AG08395 (cell line): ENCODE results near the gene WDR64.
"Not testable (repeated sequence)": the region's sequence is repeated elsewhere in the genome, so short reads cannot be mapped to it uniquely, and the experiment has no call there.

ENCODE experiments used
- DNase-seq: peaks from one replicate; pipeline ENCODE4 v3.0.0; 2012; ENCODE audit warnings: mixed read lengths, low spot score

Gene WDR64

GRCh38 chr1:241658081-241658793, 6.2 kb downstream of the WDR64 start:
- no peak for DNase-seq

GRCh38 chr1:241659016-241659415, 6.9 kb downstream of the WDR64 start:
- DNase-seq, result not testable (repeated sequence)

GRCh38 chr1:241660424-241660972, 8.4 kb downstream of the WDR64 start:
- no peak for DNase-seq

GRCh38 chr1:241666419-241666818, 14.3 kb downstream of the WDR64 start:
- DNase-seq, result no peak

GRCh38 chr1:241672301-241672700, 20.2 kb downstream of the WDR64 start:
- DNase-seq, result no peak

- DNase-seq, result no peak
These were observed 22.8 kb downstream of the WDR64 start for GRCh38 chr1:241674805-241675384.

- DNase-seq, result no peak
These were observed 23.9 kb downstream of the WDR64 start for GRCh38 chr1:241675983-241676382.

- no peak for DNase-seq
These were observed 25.1 kb downstream of the WDR64 start for GRCh38 chr1:241677201-241677600.

GRCh38 chr1:241678536-241678935, 26.5 kb downstream of the WDR64 start:
- no peak for DNase-seq

GRCh38 chr1:241679404-241679803, 27.3 kb downstream of the WDR64 start:
- DNase-seq, result no peak

- DNase-seq, result no peak
These were observed 27.9 kb downstream of the WDR64 start for GRCh38 chr1:241679961-241680360.

- not testable (repeated sequence) for DNase-seq
These were observed 29.9 kb downstream of the WDR64 start for GRCh38 chr1:241681861-241682448.

- DNase-seq, result no peak
These were observed 30.8 kb downstream of the WDR64 start for GRCh38 chr1:241682921-241683320.

GRCh38 chr1:241684108-241684507, 32.0 kb downstream of the WDR64 start:
- no peak for DNase-seq

GRCh38 chr1:241688940-241689368, 36.9 kb downstream of the WDR64 start:
- DNase-seq, result no peak

GRCh38 chr1:241695246-241696171, 43.4 kb downstream of the WDR64 start:
- no peak for DNase-seq

GRCh38 chr1:241696172-241696814, 44.2 kb downstream of the WDR64 start:
- no peak for DNase-seq

- DNase-seq, result no peak
These were observed 44.9 kb downstream of the WDR64 start for GRCh38 chr1:241696815-241697639.

GRCh38 chr1:241697640-241698018, 45.5 kb downstream of the WDR64 start:
- no peak for DNase-seq

- no peak for DNase-seq
These were observed 46.1 kb downstream of the WDR64 start for GRCh38 chr1:241698177-241698576.
